Activated naive CD4-positive, alpha-beta T cell treated with anti-CD3 and anti-CD28 coated beads, Interleukin-2, amount 10 ng/mL, durations not matched to agents 5 hours and 36 hours (primary cell): Measurements from ENCODE around the gene AGGF1. TPM values are rescaled to one million over a fixed set of nuclear protein-coding genes. Genes with fewer than 3 reads are reported as not detected.

ENCODE experiments used
- total RNA-seq, 2 experiments: library from RNA; stranded (reverse); gene quantifications; one replicate each; pipeline ENCODE4 v1.2.3, GENCODE V29; 2021

Gene AGGF1, protein sequence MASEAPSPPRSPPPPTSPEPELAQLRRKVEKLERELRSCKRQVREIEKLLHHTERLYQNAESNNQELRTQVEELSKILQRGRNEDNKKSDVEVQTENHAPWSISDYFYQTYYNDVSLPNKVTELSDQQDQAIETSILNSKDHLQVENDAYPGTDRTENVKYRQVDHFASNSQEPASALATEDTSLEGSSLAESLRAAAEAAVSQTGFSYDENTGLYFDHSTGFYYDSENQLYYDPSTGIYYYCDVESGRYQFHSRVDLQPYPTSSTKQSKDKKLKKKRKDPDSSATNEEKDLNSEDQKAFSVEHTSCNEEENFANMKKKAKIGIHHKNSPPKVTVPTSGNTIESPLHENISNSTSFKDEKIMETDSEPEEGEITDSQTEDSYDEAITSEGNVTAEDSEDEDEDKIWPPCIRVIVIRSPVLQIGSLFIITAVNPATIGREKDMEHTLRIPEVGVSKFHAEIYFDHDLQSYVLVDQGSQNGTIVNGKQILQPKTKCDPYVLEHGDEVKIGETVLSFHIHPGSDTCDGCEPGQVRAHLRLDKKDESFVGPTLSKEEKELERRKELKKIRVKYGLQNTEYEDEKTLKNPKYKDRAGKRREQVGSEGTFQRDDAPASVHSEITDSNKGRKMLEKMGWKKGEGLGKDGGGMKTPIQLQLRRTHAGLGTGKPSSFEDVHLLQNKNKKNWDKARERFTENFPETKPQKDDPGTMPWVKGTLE
- 10 to 100 TPM; 25.4 to 25.5 TPM for total RNA-seq

GRCh38 chr5:77030097-77031071 is at the start of gene AGGF1:
TSS of gene AGGF1 (plus strand) at chr5:77030404. CDS start at chr5:77030767, 363 bp downstream.

DNA sequence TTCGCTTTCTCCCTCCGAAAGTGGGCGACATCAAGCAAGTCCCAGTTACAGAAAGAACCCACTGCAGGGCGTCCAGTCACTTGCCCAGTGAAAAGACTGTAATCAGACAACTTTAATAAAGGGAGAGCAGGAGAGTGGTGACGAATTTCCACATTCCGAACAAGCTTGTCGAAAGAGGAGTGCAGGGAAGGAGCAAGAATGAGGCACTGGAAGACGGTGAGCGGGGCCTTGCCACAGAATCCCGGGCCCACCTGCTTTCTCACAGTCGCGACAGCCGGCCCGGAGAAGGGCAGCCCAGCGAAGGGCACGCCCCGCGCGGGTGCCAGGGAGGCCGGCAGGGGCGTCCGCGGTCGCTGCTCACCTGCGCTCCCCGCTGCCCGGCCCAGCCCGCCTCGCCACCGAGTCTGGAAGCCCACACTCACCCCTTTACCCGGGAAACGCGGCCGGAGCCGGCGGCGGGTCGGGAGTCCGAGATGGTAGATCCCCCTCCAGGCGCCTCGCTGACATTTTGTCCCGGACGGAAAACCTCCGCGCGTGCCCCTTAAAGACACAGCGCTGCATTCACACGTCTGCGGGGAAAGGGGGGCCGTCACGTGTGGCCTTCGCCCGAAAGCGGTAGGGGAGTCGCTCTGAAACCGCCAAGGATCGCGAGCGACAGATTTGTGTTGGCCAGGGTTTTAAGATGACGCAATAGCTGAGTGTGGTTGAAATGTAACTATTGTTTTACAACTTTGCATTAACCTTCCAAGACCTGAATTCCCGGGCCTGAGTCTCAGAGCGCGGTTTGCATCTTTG is 56.7 kb downstream of the AGGF1 start, which contains the start of gene ZBED3:
ZBED3 (minus strand) TSS at position 597 of the 795 bp plus-strand sequence. CDS start 9,407 bp downstream, outside the sequence.

Other genes with a start within 250 kb of the AGGF1 start
- 1 to 10 TPM; 1.7 to 2.0 TPM for gene F2RL1, start 211.4 kb upstream of the AGGF1 start, total RNA-seq
- 1 to 10 TPM; 3.2 to 3.6 TPM for gene S100Z, start 180.4 kb upstream of the AGGF1 start, total RNA-seq
- under 1 TPM in 1 of 2 experiments, not detected in 1; 0.45 TPM for gene CRHBP, start 77.4 kb upstream of the AGGF1 start, total RNA-seq
- gene ZBED3, start 56.9 kb downstream of the AGGF1 start, total RNA-seq, result 1 to 10 TPM; 2.4 to 2.6 TPM
- under 1 TPM; 0.60 to 0.86 TPM for gene PDE8B, start 180.3 kb downstream of the AGGF1 start, total RNA-seq